H9 (cell line): ENCODE results near the gene MSI2. TPM values are rescaled to one million over a fixed set of nuclear protein-coding genes. Genes with fewer than 3 reads are reported as not detected.

Experiments
- DNase-seq: peaks from one replicate; pipeline ENCODE4 v3.0.0-alpha.2; 2017
- H2AFZ ChIP-seq: one replicate; pipeline ENCODE4 v1.6.1; 2013; ENCODE audit warnings: mild to moderate bottlenecking, low read length, control low read depth, moderate library complexity
- H2AK5ac ChIP-seq: 2 replicates; pipeline ENCODE4 v1.6.1; 2013; ENCODE audit warnings: low read length, control low read depth, mixed read lengths; ENCODE audit not compliant: insufficient read length
- H2BK120ac ChIP-seq: one replicate; pipeline ENCODE4 v1.6.1; 2013; ENCODE audit warnings: low read depth, mild to moderate bottlenecking, low read length, control low read depth, inconsistent platforms; ENCODE audit not compliant: poor library complexity, severe bottlenecking
- H2BK12ac ChIP-seq: 2 replicates; pipeline ENCODE4 v1.6.1; 2013; ENCODE audit warnings: low read length, control low read depth, mixed read lengths, low read depth; ENCODE audit not compliant: insufficient read length
- H2BK15ac ChIP-seq: 2 replicates; pipeline ENCODE4 v1.6.1; 2013; ENCODE audit warnings: low read depth, low read length, control low read depth
- H2BK20ac ChIP-seq: one replicate; pipeline ENCODE4 v1.6.1; 2013; ENCODE audit warnings: low read depth, mild to moderate bottlenecking, low read length, control low read depth, inconsistent platforms; ENCODE audit not compliant: poor library complexity, severe bottlenecking
- H2BK5ac ChIP-seq: 2 replicates; pipeline ENCODE4 v1.6.1; 2013; ENCODE audit warnings: low read length, control low read depth, mixed read lengths; ENCODE audit not compliant: insufficient read length
- H3K14ac ChIP-seq: 2 replicates; pipeline ENCODE4 v1.6.1; 2013; ENCODE audit warnings: low read length, control low read depth; ENCODE audit not compliant: insufficient read depth
- H3K18ac ChIP-seq: 2 replicates; pipeline ENCODE4 v1.6.1; 2013; ENCODE audit warnings: low read depth, mild to moderate bottlenecking, mixed read lengths, low read length, control low read depth; ENCODE audit not compliant: insufficient read length
- H3K23ac ChIP-seq: 2 replicates; pipeline ENCODE4 v1.6.1; 2013; ENCODE audit warnings: low read length, control low read depth, mixed read lengths, low read depth; ENCODE audit not compliant: insufficient read length
- H3K23me2 ChIP-seq: 2 replicates; pipeline ENCODE4 v1.6.1; 2013; ENCODE audit warnings: low read depth, mild to moderate bottlenecking, mixed read lengths, low read length, control low read depth; ENCODE audit not compliant: insufficient read length, poor library complexity, severe bottlenecking
- H3K27ac ChIP-seq: 2 replicates; pipeline ENCODE4 v1.5.1; 2013; ENCODE audit warnings: low read length, control low read depth, mixed read lengths, low read depth; ENCODE audit not compliant: insufficient read length
- H3K27me3 ChIP-seq: 2 replicates; pipeline ENCODE4 v1.6.1; 2013; ENCODE audit warnings: low read length, control low read depth, inconsistent platforms; ENCODE audit not compliant: insufficient read depth
- H3K4ac ChIP-seq: 2 replicates; pipeline ENCODE4 v1.6.1; 2013; ENCODE audit warnings: low read depth, mild to moderate bottlenecking, control low read depth, inconsistent platforms, low read length, moderate library complexity
- H3K4me1 ChIP-seq: 2 replicates; pipeline ENCODE4 v1.6.1; 2013; ENCODE audit warnings: low read length, control low read depth, inconsistent platforms; ENCODE audit not compliant: insufficient read depth
- H3K4me2 ChIP-seq: 2 replicates; pipeline ENCODE4 v1.6.1; 2013; ENCODE audit warnings: low read length, control low read depth, mixed read lengths; ENCODE audit not compliant: insufficient read length, insufficient read depth
- H3K56ac ChIP-seq: 2 replicates; pipeline ENCODE4 v1.6.1; 2013; ENCODE audit warnings: low read depth, mild to moderate bottlenecking, mixed read lengths, low read length, control low read depth; ENCODE audit not compliant: insufficient read length
- H3K79me1 ChIP-seq: 2 replicates; pipeline ENCODE4 v1.6.1; 2013; ENCODE audit warnings: low read depth, mild to moderate bottlenecking, moderate library complexity, low read length, control low read depth, inconsistent platforms; ENCODE audit not compliant: insufficient read depth, poor library complexity, severe bottlenecking
- H3K79me2 ChIP-seq: 2 replicates; pipeline ENCODE4 v1.6.1; 2013; ENCODE audit warnings: low read length, control low read depth, inconsistent platforms; ENCODE audit not compliant: insufficient read depth
- H3K9ac ChIP-seq: 2 replicates; pipeline ENCODE4 v1.6.1; 2013; ENCODE audit warnings: low read length, control low read depth, mixed read lengths; ENCODE audit not compliant: insufficient read length; ENCODE audit errors: extremely low read depth
- H3K9me3 ChIP-seq: one replicate; pipeline ENCODE4 v1.6.1; 2013; ENCODE audit warnings: low read depth, low read length, inconsistent platforms; ENCODE audit not compliant: control insufficient read depth
- H3T11ph ChIP-seq: one replicate; pipeline ENCODE4 v1.6.1; 2013; ENCODE audit warnings: mild to moderate bottlenecking, low read length, control low read depth, inconsistent platforms
- H4K20me1 ChIP-seq: one replicate; pipeline ENCODE4 v1.6.1; 2013; ENCODE audit not compliant: control insufficient read depth, insufficient read length, insufficient read depth
- H4K5ac ChIP-seq: 2 replicates; pipeline ENCODE4 v1.6.1; 2013; ENCODE audit warnings: low read depth, mild to moderate bottlenecking, mixed read lengths, low read length, control low read depth; ENCODE audit not compliant: insufficient read length
- H4K8ac ChIP-seq: replicated peaks from 2 replicates; pipeline ENCODE4 v1.6.1; 2013; ENCODE audit warnings: low read length, control low read depth, mixed read lengths, low read depth; ENCODE audit not compliant: insufficient read length
- H4K91ac ChIP-seq: 2 replicates; pipeline ENCODE4 v1.6.1; 2013; ENCODE audit warnings: low read depth, mild to moderate bottlenecking, moderate library complexity, mixed read lengths, low read length, control low read depth; ENCODE audit not compliant: insufficient read length
- H3K27ac Mint-ChIP-seq, 3 experiments: 2 replicates in 2 of 3; 3 replicates in 1 of 3; pipeline ENCODE4 v1.8.0; 2020 to 2021; ENCODE audit warnings: mixed read lengths in 3 of 3, mild to moderate bottlenecking in 1 of 3, moderate library complexity in 1 of 3
- H3K27me3 Mint-ChIP-seq: 2 replicates; pipeline ENCODE4 v1.8.0; 2021; ENCODE audit warnings: low read depth, mild to moderate bottlenecking, moderate library complexity, mixed read lengths
- H3K36me3 Mint-ChIP-seq, 3 experiments: 2 replicates in 2 of 3; 3 replicates in 1 of 3; pipeline ENCODE4 v1.8.0; 2020 to 2021; ENCODE audit warnings: low read depth in 3 of 3, mixed read lengths in 3 of 3; ENCODE audit not compliant: insufficient read depth in 1 of 3
- H3K4me1 Mint-ChIP-seq, 2 experiments: 2 replicates each; pipeline ENCODE4 v1.8.0; 2020; ENCODE audit warnings: mixed read lengths in 2 of 2
- H3K4me3 Mint-ChIP-seq, 2 experiments: 2 replicates in 1 of 2; 3 replicates in 1 of 2; pipeline ENCODE4 v1.8.0; 2020 to 2021; ENCODE audit warnings: mild to moderate bottlenecking in 2 of 2, mixed read lengths in 2 of 2, moderate library complexity in 1 of 2
- H3K9me3 Mint-ChIP-seq, 2 experiments: 2 replicates in 1 of 2; 3 replicates in 1 of 2; pipeline ENCODE4 v1.8.0; 2020; ENCODE audit warnings: mild to moderate bottlenecking in 2 of 2, mixed read lengths in 2 of 2, moderate library complexity in 1 of 2
- WGBS: extraction: QIAGEN DNeasy Blood & Tissue Kit; methylation state at CpG from one replicate; pipeline ENCODE4 v1.1.7; 2013; ENCODE audit warnings: missing lambda C conversion rate, low lambda C conversion rate, mixed read lengths; ENCODE audit not compliant: insufficient read length; ENCODE audit errors: extremely low coverage; 5-methylcytosine and 5-hydroxymethylcytosine counted together
- total RNA-seq: library from RNA; stranded (reverse); gene quantifications from 2 replicates; pipeline ENCODE4 v1.2.1, GENCODE V29; 2021
- TF ChIP-seq, protein P1 (sequence below): fragments of 200-600 bp; sonication (generic); conservative IDR thresholded peaks from 3 replicates; pipeline ENCODE4 v1.8.0; 2021; ENCODE audit warnings: antibody characterized with exemption, mild to moderate bottlenecking

Gene MSI2
- total RNA-seq, 1 experiment from 2014 or later = 98.5 TPM

DNA sequence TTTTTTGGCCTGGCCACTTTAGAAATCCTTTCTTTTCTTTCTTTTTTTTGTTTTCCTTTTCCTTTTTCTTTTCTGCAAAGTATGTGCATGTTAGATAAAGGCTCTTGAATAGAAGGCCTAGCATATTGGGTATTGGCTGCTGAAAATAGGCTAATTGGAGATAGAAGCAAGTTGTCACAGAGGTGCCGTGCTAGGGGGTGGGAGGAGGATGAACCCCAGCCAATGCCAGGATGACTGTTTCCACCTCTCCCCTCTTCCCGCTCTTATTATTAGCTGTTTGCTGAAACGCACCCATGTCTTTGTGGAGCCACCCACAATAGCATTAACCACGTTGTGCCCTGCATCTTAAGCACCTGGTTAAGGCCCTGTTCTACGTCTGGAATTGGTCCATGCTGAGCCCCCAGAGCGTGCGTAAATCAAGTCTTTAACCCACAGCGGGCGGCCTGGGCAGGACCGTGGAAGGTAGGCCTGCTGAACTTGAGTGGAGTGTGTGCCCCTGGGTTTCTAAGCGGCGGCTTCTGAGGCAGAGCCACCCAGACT lies 123.6 kb downstream of the MSI2 start:
- Histone ChIP-seq H3K79me1 (no peaks in the 10 kb centered on the region), H3T11ph (no peak overlapping the region), H3K4me1 (peaks cover 13% of the 10 kb centered on the region; the same call in 1 of the 2 replicates), H3K9ac (no peak overlapping the region), H2BK15ac (no peak overlapping the region), H2BK120ac (no peak overlapping the region), H3K23ac (no peak overlapping the region), H3K9me3 (no peaks in the 10 kb centered on the region), H3K27me3 (no peaks in the 10 kb centered on the region), H3K79me2 (no peaks in the 10 kb centered on the region), H3K27ac (no peak overlapping the region), H3K14ac (no peak overlapping the region), H3K56ac (no peak overlapping the region), H2BK5ac (no peak overlapping the region), H2AK5ac (no peak overlapping the region), H3K4ac (no peak overlapping the region), H3K23me2 (no peaks in the 10 kb centered on the region), H2BK12ac (no peak overlapping the region), H4K5ac (no peak overlapping the region), H4K91ac (no peak overlapping the region), H4K8ac (no peak overlapping the region), H2AFZ (no peak overlapping the region), H3K18ac (peak overlapping the region; percentile 13), H3K4me2 (no peak overlapping the region), H2BK20ac (no peak overlapping the region), H4K20me1 (no peaks in the 10 kb centered on the region)
- H3K4me1 Mint-ChIP-seq = peaks cover 44 to 55% of the 10 kb centered on the region in 2 experiments
- no peak overlapping the region; a peak in 1 of 5 replicates for H3K4me3 Mint-ChIP-seq
- no peaks in the 10 kb centered on the region for H3K27me3 Mint-ChIP-seq
- DNase-seq = no peak
- no CpG with 5 or more reads among the region's 12 CpGs for WGBS
- H3K27ac Mint-ChIP-seq = peak overlapping the region; percentile 81 to 92 (median 90); a peak in 5 of 7 replicates
- TF ChIP-seq, protein P1, sequence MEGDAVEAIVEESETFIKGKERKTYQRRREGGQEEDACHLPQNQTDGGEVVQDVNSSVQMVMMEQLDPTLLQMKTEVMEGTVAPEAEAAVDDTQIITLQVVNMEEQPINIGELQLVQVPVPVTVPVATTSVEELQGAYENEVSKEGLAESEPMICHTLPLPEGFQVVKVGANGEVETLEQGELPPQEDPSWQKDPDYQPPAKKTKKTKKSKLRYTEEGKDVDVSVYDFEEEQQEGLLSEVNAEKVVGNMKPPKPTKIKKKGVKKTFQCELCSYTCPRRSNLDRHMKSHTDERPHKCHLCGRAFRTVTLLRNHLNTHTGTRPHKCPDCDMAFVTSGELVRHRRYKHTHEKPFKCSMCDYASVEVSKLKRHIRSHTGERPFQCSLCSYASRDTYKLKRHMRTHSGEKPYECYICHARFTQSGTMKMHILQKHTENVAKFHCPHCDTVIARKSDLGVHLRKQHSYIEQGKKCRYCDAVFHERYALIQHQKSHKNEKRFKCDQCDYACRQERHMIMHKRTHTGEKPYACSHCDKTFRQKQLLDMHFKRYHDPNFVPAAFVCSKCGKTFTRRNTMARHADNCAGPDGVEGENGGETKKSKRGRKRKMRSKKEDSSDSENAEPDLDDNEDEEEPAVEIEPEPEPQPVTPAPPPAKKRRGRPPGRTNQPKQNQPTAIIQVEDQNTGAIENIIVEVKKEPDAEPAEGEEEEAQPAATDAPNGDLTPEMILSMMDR = no peak
- H3K36me3 Mint-ChIP-seq = peaks cover 7 to 13% (median 12%) of the 10 kb centered on the region in 3 experiments
- H3K9me3 Mint-ChIP-seq = no peaks in the 10 kb centered on the region; a peak in 1 of 5 replicates
